H7 (cell line): Measurements from ENCODE around the gene ZNF496. TPM values are rescaled to one million over a fixed set of nuclear protein-coding genes. Genes with fewer than 3 reads are reported as not detected.
A peak's percentile ranks its signal among the peaks of the same experiment; 100 is the strongest.
"Not testable (repeated sequence)": the region's sequence is repeated elsewhere in the genome, so short reads cannot be mapped to it uniquely, and the experiment has no call there.

Experiments
- DNase-seq: peaks from one replicate; pipeline ENCODE4 v3.0.0; 2012
- H3K27me3 ChIP-seq: 2 replicates; pipeline ENCODE4 v1.6.0; 2011; ENCODE audit warnings: mild to moderate bottlenecking, low read length; ENCODE audit not compliant: control insufficient read depth, insufficient read depth
- H3K36me3 ChIP-seq: replicated peaks from 2 replicates; pipeline ENCODE4 v1.5.1; 2011; ENCODE audit warnings: low read length; ENCODE audit not compliant: control insufficient read depth, insufficient read depth
- H3K4me3 ChIP-seq: 2 replicates; pipeline ENCODE4 v1.5.1; 2011; ENCODE audit warnings: low read depth, mild to moderate bottlenecking, control low read depth, low read length, moderate library complexity; ENCODE audit not compliant: insufficient read depth
- total RNA-seq: library from RNA; depleted of rRNA; stranded (reverse); fragments of >200 nt; shearing (Covaris generic); gene quantifications from 2 replicates; pipeline ENCODE4 v1.2.3, GENCODE V29; 2014

Gene ZNF496
- total RNA-seq, 1 experiment from 2014 or later, result 127 TPM

DNA sequence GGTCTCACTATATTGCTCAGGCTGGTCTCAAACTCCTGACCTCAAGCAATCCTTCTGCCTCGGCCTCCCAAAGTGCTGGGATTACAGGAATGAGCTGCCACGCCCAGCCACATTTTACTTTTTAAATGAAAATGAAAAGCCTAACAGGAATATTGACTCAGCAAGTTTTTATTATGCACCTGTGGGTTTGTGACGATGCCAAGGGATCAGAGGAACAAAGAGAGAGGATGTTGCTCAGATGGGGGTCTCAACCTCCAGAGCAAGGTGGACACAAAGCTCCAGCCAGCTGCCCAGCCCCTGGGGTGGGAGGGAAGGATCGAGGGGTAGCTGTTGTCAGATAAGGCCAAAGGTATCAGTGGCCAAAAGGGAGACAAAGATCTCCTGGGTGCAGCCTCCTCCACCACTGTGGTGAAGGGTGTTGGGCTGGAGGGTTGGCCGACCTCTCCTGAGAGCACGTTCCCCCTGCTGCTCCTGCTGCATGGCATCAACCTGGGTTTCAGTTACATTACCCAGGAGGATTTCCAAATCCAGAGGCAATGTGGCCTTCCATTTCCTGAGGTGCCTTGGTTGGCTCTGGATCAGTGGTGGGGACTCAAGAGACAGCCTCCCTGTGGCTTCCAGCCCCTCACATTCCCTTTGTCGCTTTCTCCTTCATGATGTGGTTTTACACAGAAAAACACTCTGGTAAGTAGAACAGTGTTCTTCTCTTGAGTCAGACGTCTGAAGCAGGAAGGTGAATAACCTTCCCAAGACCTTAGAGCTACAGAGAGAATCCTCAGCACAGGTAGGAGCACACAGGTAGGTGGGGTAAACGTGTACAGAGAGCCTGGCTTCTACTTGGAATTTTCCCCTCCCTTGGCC lies 34.2 kb downstream of the ZNF496 start:
- H3K27me3 ChIP-seq, result no peaks in the 10 kb centered on the region
- no peak overlapping the region for H3K4me3 ChIP-seq
- H3K36me3 ChIP-seq, result peaks cover 16% of the 10 kb centered on the region
- peak; percentile 28 for DNase-seq

DNA sequence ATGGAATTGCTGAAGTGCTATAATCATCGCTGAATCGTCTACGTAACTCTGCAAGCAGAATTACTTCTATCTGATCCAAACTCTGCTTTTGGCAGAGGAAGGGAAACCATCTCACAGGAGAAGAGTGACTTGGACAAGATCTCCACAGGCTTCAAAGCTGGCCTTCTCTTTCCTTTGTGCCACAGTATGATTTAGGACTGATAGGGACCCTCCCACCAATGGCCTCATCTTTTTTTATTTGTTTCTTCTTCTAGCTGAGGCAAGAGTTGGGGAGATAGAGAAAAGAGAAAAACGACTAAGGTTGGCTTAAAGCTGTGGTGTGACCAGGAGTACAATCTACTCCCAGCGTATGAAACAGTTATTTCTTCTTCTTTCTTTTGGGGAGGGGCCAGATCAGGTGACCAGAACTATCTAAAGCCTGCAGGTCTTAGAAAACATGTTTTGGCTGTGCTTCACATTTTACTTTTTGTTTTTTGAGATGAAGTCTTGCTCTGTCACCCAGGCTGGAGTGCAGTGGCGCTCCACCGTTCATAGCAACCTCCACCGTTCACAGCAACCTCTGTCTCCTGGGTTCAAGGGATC lies 35.0 kb downstream of the ZNF496 start:
- no peaks in the 10 kb centered on the region for H3K27me3 ChIP-seq

DNA sequence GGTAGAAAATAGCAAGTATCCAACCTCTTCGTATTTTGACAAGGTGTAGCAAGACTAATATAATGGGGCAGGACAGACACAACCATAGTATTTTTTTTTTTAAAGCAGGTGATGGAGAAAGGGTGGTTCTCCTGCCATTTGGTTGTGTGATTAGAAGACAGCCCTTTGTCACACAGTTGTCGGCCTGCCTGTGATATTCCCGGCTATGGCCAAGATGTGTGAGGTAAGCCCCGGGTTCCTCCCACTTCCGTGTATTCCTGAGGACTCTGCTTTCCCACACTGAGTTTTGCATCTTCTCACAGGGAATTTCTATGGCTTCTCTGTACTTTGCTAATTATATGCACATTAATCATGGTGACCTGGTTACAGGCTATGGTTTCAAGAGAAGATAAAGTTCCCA lies 35.9 kb downstream of the ZNF496 start:
- Histone ChIP-seq H3K36me3 (peaks cover 11% of the 10 kb centered on the region), H3K4me3 (no peak overlapping the region), H3K27me3 (no peaks in the 10 kb centered on the region)
- peak; percentile 7 for DNase-seq

More for the DNA sequence above, 35.0 kb downstream of the ZNF496 start:
- H3K4me3 ChIP-seq, result no peak overlapping the region
- peaks cover 13% of the 10 kb centered on the region for H3K36me3 ChIP-seq
- DNase-seq, result no peak

DNA sequence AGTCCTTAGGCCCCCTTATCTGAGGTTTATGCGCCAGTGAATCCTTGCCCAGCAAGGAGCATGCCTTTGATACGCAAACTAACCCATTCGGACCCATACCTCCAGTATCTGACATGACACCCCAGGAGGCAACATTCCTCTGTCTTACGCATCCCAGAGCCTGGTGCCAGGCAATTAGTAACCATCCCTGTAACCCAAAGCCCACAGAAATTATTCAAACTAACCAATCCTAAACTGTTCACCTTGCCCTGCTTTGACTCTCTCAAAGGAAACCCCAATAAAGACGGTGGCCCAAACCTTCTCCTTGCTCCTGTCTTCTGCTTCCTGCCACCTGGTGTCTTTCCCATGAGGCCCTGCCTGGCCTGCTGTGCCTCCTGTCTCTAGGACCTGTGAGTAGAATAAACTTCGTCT lies 36.4 kb downstream of the ZNF496 start:
- H3K27me3 ChIP-seq, result no peaks in the 10 kb centered on the region
- H3K4me3 ChIP-seq, result no peak overlapping the region
- DNase-seq, result peak; percentile 78
- H3K36me3 ChIP-seq, result peaks cover 9% of the 10 kb centered on the region

DNA sequence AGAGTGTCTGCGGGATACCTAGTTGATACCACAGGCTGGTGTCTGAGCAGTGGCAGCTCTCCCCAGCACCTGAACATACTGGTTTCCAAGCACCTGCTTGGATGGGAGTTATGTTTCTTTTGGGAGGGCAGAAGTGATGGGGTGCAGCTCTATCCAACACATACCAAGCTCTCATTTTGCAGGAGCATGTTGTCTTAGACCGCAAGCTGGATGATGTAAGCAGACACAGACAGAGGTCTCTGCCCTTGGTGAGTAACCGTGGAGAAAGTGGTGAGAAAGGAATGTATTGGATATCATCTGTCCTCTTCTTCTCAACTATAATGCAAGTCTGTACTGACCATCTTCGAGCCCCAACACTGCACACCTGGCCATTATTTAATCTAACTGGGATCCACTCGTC lies 37.4 kb downstream of the ZNF496 start:
- Histone ChIP-seq H3K36me3 (peaks cover 4% of the 10 kb centered on the region), H3K4me3 (no peak overlapping the region), H3K27me3 (no peaks in the 10 kb centered on the region)
- DNase-seq, result peak; percentile 21

DNA sequence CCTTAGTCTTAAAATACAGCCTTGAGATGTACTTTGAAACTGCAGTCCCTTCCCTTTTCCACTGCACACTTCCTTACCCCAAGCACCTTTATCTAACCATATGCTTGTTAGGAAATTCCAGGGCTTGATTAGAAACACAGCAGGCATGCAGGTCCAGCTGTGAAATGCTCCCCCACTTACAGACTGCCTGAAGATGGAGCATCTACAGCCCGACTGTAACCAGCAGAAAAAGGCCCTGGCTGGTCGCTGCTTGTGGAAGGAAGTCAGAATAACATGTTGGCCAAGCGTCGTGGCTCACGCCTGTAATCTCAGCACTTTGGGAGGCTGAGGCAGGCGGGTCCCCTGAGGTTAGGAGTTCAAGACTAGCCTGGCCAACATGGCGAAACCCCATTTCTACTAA lies 38.6 kb downstream of the ZNF496 start:
- Histone ChIP-seq H3K36me3 (no peaks in the 10 kb centered on the region), H3K27me3 (no peaks in the 10 kb centered on the region), H3K4me3 (no peak overlapping the region)
- peak; percentile 58 for DNase-seq

DNA sequence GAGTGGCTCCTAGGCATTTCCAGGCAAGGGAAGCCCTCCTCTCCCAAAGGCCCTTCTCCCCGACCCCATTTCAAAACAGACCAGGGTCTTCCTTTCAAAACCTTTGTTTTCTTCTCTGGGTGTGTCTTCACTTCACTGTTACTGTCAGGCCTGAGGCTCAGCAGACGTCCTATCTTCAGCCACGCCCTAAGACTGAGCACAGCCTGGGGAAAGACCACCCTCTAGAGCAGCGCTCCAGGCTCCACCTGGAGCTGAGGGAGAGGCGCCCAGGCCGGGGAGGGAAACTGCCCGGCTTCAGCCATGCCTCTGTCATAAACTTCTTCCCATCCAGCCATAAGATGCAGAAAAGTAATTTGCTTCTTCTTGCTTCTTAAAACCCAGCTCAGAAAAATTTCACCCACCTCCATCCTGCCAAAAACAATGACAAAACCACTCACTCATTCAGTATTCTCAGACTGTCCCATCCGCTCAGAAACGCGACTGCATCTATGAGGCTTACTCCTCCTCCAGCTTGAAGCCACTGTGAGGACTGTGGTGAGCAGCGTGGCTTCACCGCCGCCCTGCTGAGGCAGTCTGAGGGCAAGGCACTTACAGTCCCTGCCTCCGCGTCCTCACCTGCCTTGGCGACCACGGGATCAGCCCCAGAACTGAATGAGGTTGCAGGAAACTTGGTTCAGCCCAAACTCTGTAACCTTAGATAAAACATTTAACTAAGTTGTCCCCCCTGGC lies 39.7 kb downstream of the ZNF496 start:
- H3K36me3 ChIP-seq, result no peaks in the 10 kb centered on the region
- DNase-seq, result peak; percentile 58
- no peak overlapping the region for H3K4me3 ChIP-seq
- no peaks in the 10 kb centered on the region for H3K27me3 ChIP-seq

DNA sequence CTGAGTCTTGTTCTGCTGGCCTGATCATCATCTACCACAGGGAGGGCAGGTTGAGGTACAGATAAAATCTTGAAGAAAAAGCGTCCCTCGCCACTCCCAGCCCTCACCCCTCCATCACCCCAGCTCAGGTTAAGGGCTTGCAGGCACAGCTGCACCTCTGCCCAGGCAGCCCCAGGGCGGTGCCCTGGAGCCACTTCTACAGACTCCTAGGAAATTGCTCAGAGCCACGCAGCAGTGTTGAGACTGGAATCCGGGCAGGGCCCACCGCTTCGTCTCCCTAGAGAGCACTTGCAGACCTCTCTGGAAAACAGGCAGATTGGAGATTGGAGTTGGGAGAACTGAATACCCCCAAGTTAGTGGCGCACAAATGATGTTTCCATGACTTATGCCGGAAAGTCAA lies 40.5 kb downstream of the ZNF496 start:
- Histone ChIP-seq H3K27me3 (no peaks in the 10 kb centered on the region), H3K36me3 (no peaks in the 10 kb centered on the region), H3K4me3 (no peak overlapping the region)
- DNase-seq, result peak; percentile 10

DNA sequence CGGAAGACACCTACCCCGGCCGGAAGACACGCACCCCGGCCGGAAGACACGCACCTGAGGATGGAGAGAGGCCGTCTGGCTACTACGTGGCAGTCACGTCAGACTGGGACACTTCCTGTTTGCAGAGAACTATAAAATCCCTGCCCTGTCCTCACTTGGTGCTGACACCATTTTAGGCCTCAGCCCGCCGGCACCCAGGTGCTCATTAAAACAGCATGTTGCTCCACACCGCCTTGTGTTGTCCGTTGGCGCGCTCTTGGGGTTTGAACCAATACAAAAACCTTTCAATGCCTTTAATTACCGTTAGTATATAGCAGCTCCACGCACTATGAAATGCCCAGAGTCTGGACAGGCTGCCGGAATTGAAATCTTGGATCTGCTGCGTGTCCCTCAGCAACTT lies 41.1 kb downstream of the ZNF496 start:
- Histone ChIP-seq H3K36me3 (no peaks in the 10 kb centered on the region), H3K27me3 (no peaks in the 10 kb centered on the region), H3K4me3 (no peak overlapping the region)
- peak; percentile 6 for DNase-seq

DNA sequence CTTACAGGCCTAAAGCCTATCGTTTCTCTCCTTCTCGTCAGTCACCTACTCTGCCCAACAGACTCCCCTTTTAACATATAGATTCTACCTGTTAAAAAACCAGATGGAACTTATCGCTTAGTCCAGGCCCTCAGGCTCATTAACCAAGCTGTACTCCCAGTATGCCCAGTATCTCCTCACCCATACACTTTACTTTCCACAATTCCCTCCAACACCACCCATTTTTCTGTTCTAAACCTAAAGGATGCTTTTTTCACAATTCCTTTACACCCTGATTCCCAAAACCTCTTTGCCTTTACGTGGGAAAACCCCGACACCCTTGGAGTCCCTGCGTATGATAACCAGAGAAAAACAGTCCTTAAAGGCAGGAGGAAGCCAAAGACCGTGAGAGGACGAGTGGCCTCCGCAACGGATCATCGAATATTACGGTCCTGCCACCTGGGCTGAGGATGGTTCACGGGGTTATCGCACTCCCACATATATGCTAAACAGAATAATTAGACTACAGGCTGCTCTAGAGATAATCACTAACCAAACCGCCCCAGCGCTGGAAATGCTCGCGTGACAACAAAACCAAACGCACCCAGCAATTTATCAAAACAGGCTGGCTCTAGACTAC lies 42.3 kb downstream of the ZNF496 start:
- not testable (repeated sequence) for H3K4me3 ChIP-seq, H3K36me3 ChIP-seq, H3K27me3 ChIP-seq, DNase-seq

DNA sequence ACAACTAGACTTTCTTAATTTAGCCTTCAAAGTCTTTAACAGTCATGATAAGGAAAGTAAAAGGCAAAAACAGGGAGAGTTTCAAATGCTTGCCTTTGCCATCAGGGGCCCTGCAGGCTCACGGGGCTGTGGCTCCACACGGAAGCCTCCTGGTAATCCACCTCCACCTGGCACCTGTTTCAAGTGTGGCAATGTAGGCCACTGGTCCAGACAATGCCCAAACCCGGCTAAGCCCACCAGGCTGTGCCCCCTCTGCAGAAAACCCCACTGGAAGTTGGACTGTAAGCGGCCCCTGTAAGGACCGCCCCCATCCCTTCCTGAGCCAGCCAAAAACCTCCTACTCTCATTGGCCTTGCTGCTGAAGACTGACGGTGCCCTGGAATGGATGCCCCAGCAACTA lies 43.3 kb downstream of the ZNF496 start:
- DNase-seq, result no peak
- no peaks in the 10 kb centered on the region for H3K27me3 ChIP-seq

DNA sequence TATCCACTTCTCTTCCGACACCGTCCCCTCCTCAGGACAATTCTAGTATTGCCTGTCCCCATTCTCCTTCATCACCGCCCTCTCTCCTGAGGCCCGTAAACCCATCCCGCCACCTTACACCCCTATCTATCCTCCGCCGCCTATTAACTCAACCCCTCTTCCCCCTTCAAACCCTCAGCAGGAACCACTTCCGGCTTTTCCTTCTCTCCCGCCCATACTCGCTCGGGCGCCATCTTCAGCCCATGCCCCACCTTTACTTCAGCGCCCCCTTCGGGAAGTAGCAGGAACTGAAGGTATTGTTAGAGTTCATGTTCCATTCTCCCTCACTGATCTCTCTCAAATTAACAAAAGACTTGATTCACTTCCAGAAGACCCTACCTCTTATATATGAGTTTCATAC lies 44.2 kb downstream of the ZNF496 start:
- no peaks in the 10 kb centered on the region for H3K27me3 ChIP-seq
- no peaks in the 10 kb centered on the region for H3K36me3 ChIP-seq
- DNase-seq, result peak; percentile 66
- H3K4me3 ChIP-seq, result no peak overlapping the region

More for the DNA sequence above, 43.3 kb downstream of the ZNF496 start:
- Histone ChIP-seq H3K36me3 (no peaks in the 10 kb centered on the region), H3K4me3 (no peak overlapping the region)

DNA sequence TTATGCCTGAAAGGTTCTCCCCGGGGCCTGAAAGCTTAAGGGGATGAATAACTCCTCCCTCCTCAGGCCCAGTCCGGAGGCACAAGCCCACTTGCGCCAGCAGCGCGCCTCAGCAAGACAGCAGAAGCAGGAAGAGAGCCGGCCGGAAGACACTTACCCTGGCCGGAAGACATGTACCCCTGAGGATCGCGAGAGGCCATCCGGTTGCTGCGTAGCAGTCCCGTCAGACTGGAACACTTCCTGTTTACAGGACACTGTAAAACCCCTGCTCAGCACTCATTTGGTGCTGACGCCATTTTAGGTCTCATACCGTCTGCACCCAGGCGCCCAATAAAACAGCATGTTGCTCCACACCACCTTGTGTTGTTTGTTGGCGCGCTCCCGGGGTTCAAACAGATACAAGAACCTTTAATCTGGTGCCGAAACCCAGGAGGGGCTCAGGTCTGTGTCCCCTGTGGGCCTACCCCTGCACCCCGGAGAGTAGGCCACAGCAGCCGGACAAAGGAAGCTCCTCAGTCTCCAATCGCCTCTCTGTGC lies 45.5 kb downstream of the ZNF496 start:
- Histone ChIP-seq H3K27me3 (no peaks in the 10 kb centered on the region), H3K36me3 (no peaks in the 10 kb centered on the region), H3K4me3 (no peak overlapping the region)
- DNase-seq, result no peak

DNA sequence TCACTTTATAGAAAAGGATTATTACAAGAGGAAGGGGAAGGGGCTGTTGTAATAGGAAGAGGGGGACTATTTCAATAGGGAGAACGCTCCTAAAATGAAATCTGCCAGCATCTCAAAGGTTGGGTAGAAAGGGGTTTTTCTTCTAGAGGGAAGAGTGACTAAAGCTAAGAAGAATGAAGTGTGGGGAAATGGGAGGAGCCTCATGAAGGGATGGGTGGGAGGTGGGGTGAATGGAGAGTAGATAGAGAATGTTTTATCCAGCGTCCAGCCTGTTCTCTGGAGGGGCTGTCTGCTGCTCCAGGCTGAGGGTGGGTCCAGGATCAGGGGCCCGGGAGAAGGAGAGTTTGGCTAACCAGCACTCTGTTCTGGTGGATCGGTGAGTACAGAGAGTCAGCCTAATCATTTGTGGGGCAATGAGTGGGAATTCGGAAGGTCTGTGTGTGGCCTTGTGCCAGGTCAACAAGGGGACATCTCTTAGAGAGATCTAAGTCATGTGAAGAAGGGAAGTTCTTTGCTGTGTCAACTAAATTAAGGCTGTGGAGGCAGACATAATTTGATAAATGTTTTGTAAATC lies 50.6 kb downstream of the ZNF496 start:
- H3K4me3 ChIP-seq, result no peak overlapping the region

More for the DNA sequence above, 50.6 kb downstream of the ZNF496 start:
- no peak for DNase-seq
- no peaks in the 10 kb centered on the region for H3K36me3 ChIP-seq
- H3K27me3 ChIP-seq, result no peaks in the 10 kb centered on the region
